HCT116 (cell line): Measurements from ENCODE around the gene NDRG3. TPM values are rescaled to one million over a fixed set of nuclear protein-coding genes. Genes with fewer than 3 reads are reported as not detected.

Source experiments
- ATAC-seq: fragments of 200-7000 bp; cut with Tn5 transposase; 2 replicates; pipeline ENCODE4 v1.9.1; 2020; ENCODE audit warnings: mild to moderate bottlenecking, moderate library complexity
- BruUV-seq: library from RNA; stranded (reverse); fragments of 400-500 nt; replicated peaks from 2 replicates; lab custom pipeline; 2021; lab: Mats Ljungman, UMichigan
- CTCF ChIA-PET: fragments of 300-600 bp; sonication (Branson Sonifier 250); formaldehyde crosslinking; loops from one replicate; lab custom pipeline; 2021; ENCODE audit warnings: antibody characterized with exemption; lab: Charles Lee
- POLR2A ChIA-PET: fragments of 300-600, 350-600 bp; sonication (Branson Sonifier 250); formaldehyde crosslinking; loops from one replicate; lab custom pipeline; 2021; ENCODE audit warnings: antibody characterized with exemption; lab: Charles Lee
- RAD21 ChIA-PET, 2 experiments: fragments of 300-600 bp; sonication (Branson Sonifier 250); formaldehyde crosslinking; loops; one replicate each; lab custom pipeline; 2023; ENCODE audit warnings: low total read pairs in 2 of 2; ENCODE audit not compliant: uncharacterized antibody in 2 of 2, unreplicated experiment in 2 of 2, low non-redundant PET in 1 of 2; lab: Charles Lee
- DNase-seq: peaks from one replicate; pipeline ENCODE4 v3.0.0-alpha.2; 2010; ENCODE audit warnings: low read depth, low spot score
- H2AFZ ChIP-seq: fragments of 200-600 bp; shearing (Covaris generic), sonication (generic); 2 replicates; pipeline ENCODE4 v1.6.1; 2017; ENCODE audit warnings: low read depth, mixed run types, mixed read lengths, antibody characterized with exemption, low read length; ENCODE audit not compliant: poor library complexity, severe bottlenecking
- H3K27ac ChIP-seq: 2 replicates; pipeline ENCODE4 v1.5.1; 2012; ENCODE audit warnings: low read depth, low read length
- H3K27me3 ChIP-seq: fragments of 200-600 bp; sonication (generic); 2 replicates; pipeline ENCODE4 v1.6.1; 2016; ENCODE audit warnings: mixed run types, low read length, mixed read lengths; ENCODE audit not compliant: insufficient read depth
- H3K36me3 ChIP-seq, 2 experiments: fragments of 200-500 bp in 1 of 2; fragments of 200-600 bp in 1 of 2; sonication (Bioruptor generic) in 1 of 2; sonication (generic) in 1 of 2; 2 replicates each; pipeline versions ENCODE4 v1.5.1 to v1.6.1; 2014 to 2016; ENCODE audit warnings: low read length in 2 of 2, inconsistent platforms in 1 of 2, mixed read lengths in 1 of 2, mixed run types in 1 of 2; ENCODE audit not compliant: insufficient read depth in 2 of 2, control insufficient read depth in 1 of 2
- H3K4me1 ChIP-seq, 2 experiments: fragments of 200-600 bp in 1 of 2; sonication (generic) in 1 of 2; 2 replicates each; pipeline versions ENCODE4 v1.5.1 to v1.6.1; 2012 to 2017; ENCODE audit warnings: low read length in 2 of 2, inconsistent platforms in 1 of 2, mild to moderate bottlenecking in 1 of 2, mixed read lengths in 1 of 2, mixed run types in 1 of 2, moderate library complexity in 1 of 2; ENCODE audit not compliant: insufficient read depth in 2 of 2, control insufficient read depth in 1 of 2
- H3K4me2 ChIP-seq: fragments of 200-600 bp; sonication (generic); 2 replicates; pipeline ENCODE4 v1.6.1; 2017; ENCODE audit warnings: mixed run types, low read length, mixed read lengths
- H3K4me3 ChIP-seq, 2 experiments: fragments of 200-600 bp in 1 of 2; sonication (generic) in 1 of 2; replicated peaks in 1 of 2; 2 replicates each; pipeline ENCODE4 v1.5.1; 2011 to 2016; ENCODE audit warnings: low read length in 2 of 2, control low read depth in 1 of 2, low read depth in 1 of 2, mild to moderate bottlenecking in 1 of 2, mixed read lengths in 1 of 2, mixed run types in 1 of 2
- H3K79me2 ChIP-seq: fragments of 200-600 bp; sonication (generic); 2 replicates; pipeline ENCODE4 v1.6.1; 2017; ENCODE audit warnings: mild to moderate bottlenecking, mixed run types, low read length, moderate library complexity, mixed read lengths; ENCODE audit not compliant: insufficient read depth
- H3K9ac ChIP-seq: fragments of 200-600 bp; sonication (generic); 2 replicates; pipeline ENCODE4 v1.6.1; 2016; ENCODE audit warnings: low read length, mixed read lengths
- H3K9me2 ChIP-seq: fragments of 200-600 bp; sonication (generic), shearing (Covaris generic); 2 replicates; pipeline ENCODE4 v1.6.1; 2017; ENCODE audit warnings: mixed run types, mild to moderate bottlenecking, moderate library complexity; ENCODE audit not compliant: insufficient read depth
- H3K9me3 ChIP-seq, 2 experiments: fragments of 200-500 bp in 1 of 2; fragments of 200-600 bp in 1 of 2; sonication (Bioruptor generic) in 1 of 2; sonication (generic) in 1 of 2; 2 replicates each; pipeline ENCODE4 v1.6.1; 2014 to 2017; ENCODE audit warnings: low read length in 2 of 2, mixed read lengths in 2 of 2, inconsistent platforms in 1 of 2, low read depth in 1 of 2, mild to moderate bottlenecking in 1 of 2, mixed run types in 1 of 2, moderate library complexity in 1 of 2; ENCODE audit not compliant: control insufficient read depth in 1 of 2, insufficient read depth in 1 of 2
- H4K20me1 ChIP-seq: fragments of 200-600 bp; sonication (generic), shearing (Covaris generic); 2 replicates; pipeline ENCODE4 v1.6.1; 2017; ENCODE audit warnings: mixed run types, mild to moderate bottlenecking, moderate library complexity; ENCODE audit not compliant: insufficient read depth
- CEBPB ChIP-seq: IDR thresholded peaks from 2 replicates; pipeline ENCODE4 v1.6.1; 2012; ENCODE audit warnings: low read depth
- EZH2 ChIP-seq: fragments of 200-600 bp; sonication (generic); IDR thresholded peaks from 2 replicates; pipeline ENCODE4 v1.6.1; 2017; ENCODE audit warnings: antibody characterized with exemption, mixed run types
- POLR2A ChIP-seq: IDR thresholded peaks from 2 replicates; pipeline ENCODE4 v1.7.0; 2011; ENCODE audit warnings: borderline replicate concordance; ENCODE audit not compliant: insufficient read depth, insufficient read length; ENCODE audit errors: extremely low read depth
- POLR2AphosphoS5 ChIP-seq: IDR thresholded peaks from 2 replicates; pipeline ENCODE4 v1.6.1; 2011; ENCODE audit warnings: mild to moderate bottlenecking, low read depth, low read length, moderate library complexity
- RAD21 ChIP-seq: IDR thresholded peaks from 2 replicates; pipeline ENCODE4 v1.6.1; 2012; ENCODE audit warnings: low read depth, mild to moderate bottlenecking
- SIN3A ChIP-seq: IDR thresholded peaks from 2 replicates; pipeline ENCODE4 v1.6.1; 2012; ENCODE audit warnings: low read depth
- YY1 ChIP-seq: IDR thresholded peaks from 2 replicates; pipeline ENCODE4 v1.6.1; 2011; ENCODE audit warnings: low read length, low read depth, moderate library complexity, mild to moderate bottlenecking; ENCODE audit not compliant: insufficient replicate concordance; ENCODE audit errors: extremely low read depth
- ZFX ChIP-seq: fragments of 450-650 bp; IDR thresholded peaks from 2 replicates; pipeline ENCODE4 v1.6.1; 2017
- intact Hi-C: fragments of 100-400 bp; cut with micrococcal nuclease; formaldehyde crosslinking; loops from 2 replicates; pipeline ENCODE4 v1.10.0; 2022
- total RNA-seq: library from RNA; stranded (reverse); gene quantifications from one replicate; pipeline ENCODE4 v1.2.1, GENCODE V29; 2021; ENCODE audit not compliant: unreplicated experiment
- TF ChIP-seq, protein P1 (sequence below), 3 experiments: fragments of 200-600 bp in 1 of 3; sonication (generic) in 1 of 3; IDR thresholded peaks in 2 of 3; conservative IDR thresholded peaks in 1 of 3; 2 replicates each; pipeline ENCODE4 v1.5.1; 2012 to 2017; ENCODE audit warnings: low read depth in 2 of 3, low read length in 2 of 3, antibody characterized with exemption in 1 of 3, borderline replicate concordance in 1 of 3, control low read depth in 1 of 3, mild to moderate bottlenecking in 1 of 3, mixed read lengths in 1 of 3, mixed run types in 1 of 3, moderate library complexity in 1 of 3; ENCODE audit not compliant: insufficient read depth in 1 of 3
- TF ChIP-seq, protein P2 (sequence below): IDR thresholded peaks from 2 replicates; pipeline ENCODE4 v1.6.1; 2012

The NDRG3 gene
- total RNA-seq, 1 experiment from 2014 or later: 29.3 TPM

- Histone ChIP-seq H3K4me1 (peaks cover 9 to 22% of the 10 kb centered on the region in 2 experiments; a peak in 3 of 4 replicates), H3K9ac (peak within 1 kb of the TSS; percentile 95), H3K36me3 (peaks cover 0 to 12% of the 10 kb centered on the region in 2 experiments; a peak in 2 of 4 replicates), H4K20me1 (no peaks in the 10 kb centered on the region), H3K9me3 (no peaks in the 10 kb centered on the region), H3K4me2 (peak within 1 kb of the TSS; percentile 89), H3K4me3 (peak within 1 kb of the TSS; percentile 66 to 73), H2AFZ (peak within 1 kb of the TSS; percentile 36), H3K79me2 (peaks cover 20% of the 10 kb centered on the region), H3K27ac (peak within 1 kb of the TSS; percentile 86), H3K27me3 (no peaks in the 10 kb centered on the region), H3K9me2 (no peaks in the 10 kb centered on the region)
- TF ChIP-seq, protein P1, sequence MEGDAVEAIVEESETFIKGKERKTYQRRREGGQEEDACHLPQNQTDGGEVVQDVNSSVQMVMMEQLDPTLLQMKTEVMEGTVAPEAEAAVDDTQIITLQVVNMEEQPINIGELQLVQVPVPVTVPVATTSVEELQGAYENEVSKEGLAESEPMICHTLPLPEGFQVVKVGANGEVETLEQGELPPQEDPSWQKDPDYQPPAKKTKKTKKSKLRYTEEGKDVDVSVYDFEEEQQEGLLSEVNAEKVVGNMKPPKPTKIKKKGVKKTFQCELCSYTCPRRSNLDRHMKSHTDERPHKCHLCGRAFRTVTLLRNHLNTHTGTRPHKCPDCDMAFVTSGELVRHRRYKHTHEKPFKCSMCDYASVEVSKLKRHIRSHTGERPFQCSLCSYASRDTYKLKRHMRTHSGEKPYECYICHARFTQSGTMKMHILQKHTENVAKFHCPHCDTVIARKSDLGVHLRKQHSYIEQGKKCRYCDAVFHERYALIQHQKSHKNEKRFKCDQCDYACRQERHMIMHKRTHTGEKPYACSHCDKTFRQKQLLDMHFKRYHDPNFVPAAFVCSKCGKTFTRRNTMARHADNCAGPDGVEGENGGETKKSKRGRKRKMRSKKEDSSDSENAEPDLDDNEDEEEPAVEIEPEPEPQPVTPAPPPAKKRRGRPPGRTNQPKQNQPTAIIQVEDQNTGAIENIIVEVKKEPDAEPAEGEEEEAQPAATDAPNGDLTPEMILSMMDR (IDR thresholded peaks at IDR 0.05 in 2 of 3, conservative IDR thresholded peaks at IDR 0.05 in 1 of 3; ENCODE audit: borderline replicate concordance in 1 of 3, insufficient read depth in 1 of 3, low read depth in 2 of 3, low read length in 2 of 3): peak; percentile 48 to 82 (median 81); a peak in 4 of 6 replicates
- TF ChIP-seq CEBPB: no peak
- peak; percentile 75 for TF ChIP-seq POLR2A
- TF ChIP-seq SIN3A: peak; percentile 90
- TF ChIP-seq POLR2AphosphoS5: peak; percentile 88
- TF ChIP-seq RAD21: 0 out of 2 replicates have a peak, but pooled peaks have one; percentile 48
- TF ChIP-seq EZH2: no peak
- TF ChIP-seq ZFX: peak; percentile 6; the same call in 1 of the 2 replicates
- TF ChIP-seq, protein P2, sequence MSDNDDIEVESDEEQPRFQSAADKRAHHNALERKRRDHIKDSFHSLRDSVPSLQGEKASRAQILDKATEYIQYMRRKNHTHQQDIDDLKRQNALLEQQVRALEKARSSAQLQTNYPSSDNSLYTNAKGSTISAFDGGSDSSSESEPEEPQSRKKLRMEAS: peak; percentile 78
- TF ChIP-seq YY1: peak; percentile 29
- RAD21 ChIA-PET: no interaction called here
- peak; percentile 95 for DNase-seq
- TSS peak; percentile 81 for BruUV-seq
- intact Hi-C loops: no loop called here
- CTCF ChIA-PET: interaction anchor here (0.6 to 2.5 kb wide), 16 partner anchors 9 to 168 kb away, joined by 3 to 10 read pairs (median 4); partner anchors contain the start of genes NDRG3 and RAB5IF
- POLR2A ChIA-PET: interaction anchor here (0.6 to 1.0 kb wide), 4 partner anchors 14 to 305 kb away, joined by 3 read pairs; no protein-coding TSS in a partner anchor
- ATAC-seq: peak; percentile 92
Observed at GRCh38 chr20:36773597-36774390, 27.9 kb upstream of the NDRG3 start, which contains the start of gene DSN1. Gene DSN1 (minus strand): TSS chr20:36773763. CDS start chr20:36771458, 2,305 bp downstream.
